ENCODE results near the gene CLTCL1. TPM values are rescaled to one million over a fixed set of nuclear protein-coding genes. Genes with fewer than 3 reads are reported as not detected.

CLTCL1 gene
- total and polyA plus RNA-seq, 9 of the 15 experiments (the other 6 are each of a cell fraction or from before 2014, with no cell fraction given), result 1.1 to 11.7 (median 5.0) TPM

DNA sequence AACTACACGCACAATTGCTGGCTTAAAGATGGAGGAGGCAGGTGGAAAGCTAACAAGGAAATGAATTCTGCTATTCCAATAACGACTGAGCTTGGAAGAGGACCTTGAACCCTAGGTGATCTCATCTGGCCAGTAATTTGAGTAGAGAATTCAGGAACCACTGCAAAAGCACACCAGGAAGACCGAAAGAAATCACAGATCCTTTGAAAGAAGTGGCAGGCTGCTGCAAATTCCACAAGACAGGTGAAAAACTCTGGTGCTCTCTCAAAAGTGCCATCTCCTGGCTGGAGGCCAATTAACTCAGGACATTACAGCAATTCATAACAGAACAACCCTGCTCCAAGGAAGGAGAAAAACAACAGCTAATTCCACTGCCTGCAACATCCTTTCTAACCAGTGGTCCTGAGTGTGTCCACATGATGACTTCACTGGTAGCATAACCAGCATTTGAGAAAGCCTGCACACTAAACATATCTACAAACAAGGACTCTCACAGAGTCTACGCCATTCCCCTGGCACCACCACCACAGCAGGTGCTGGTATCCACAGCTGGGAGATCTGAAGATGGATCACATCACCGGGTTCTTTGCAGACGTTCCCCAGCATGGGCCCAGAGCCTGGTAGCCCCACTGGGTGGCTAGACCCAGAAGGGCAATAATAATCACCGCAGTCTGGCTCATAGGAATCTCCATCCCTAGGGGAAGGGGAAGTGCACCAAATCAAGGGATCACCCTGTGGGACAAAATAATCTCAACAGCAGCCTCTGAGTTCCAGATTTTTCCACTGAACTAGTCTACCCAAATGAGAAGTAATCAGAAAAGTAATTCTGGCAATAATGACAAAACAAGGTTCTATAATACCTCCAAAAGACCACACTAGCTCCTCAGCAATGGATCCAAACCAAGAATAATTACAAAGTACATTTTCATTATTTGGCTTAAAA is 44.9 kb upstream of the CLTCL1 start (continued):
- TF ChIP-seq, protein P1, sequence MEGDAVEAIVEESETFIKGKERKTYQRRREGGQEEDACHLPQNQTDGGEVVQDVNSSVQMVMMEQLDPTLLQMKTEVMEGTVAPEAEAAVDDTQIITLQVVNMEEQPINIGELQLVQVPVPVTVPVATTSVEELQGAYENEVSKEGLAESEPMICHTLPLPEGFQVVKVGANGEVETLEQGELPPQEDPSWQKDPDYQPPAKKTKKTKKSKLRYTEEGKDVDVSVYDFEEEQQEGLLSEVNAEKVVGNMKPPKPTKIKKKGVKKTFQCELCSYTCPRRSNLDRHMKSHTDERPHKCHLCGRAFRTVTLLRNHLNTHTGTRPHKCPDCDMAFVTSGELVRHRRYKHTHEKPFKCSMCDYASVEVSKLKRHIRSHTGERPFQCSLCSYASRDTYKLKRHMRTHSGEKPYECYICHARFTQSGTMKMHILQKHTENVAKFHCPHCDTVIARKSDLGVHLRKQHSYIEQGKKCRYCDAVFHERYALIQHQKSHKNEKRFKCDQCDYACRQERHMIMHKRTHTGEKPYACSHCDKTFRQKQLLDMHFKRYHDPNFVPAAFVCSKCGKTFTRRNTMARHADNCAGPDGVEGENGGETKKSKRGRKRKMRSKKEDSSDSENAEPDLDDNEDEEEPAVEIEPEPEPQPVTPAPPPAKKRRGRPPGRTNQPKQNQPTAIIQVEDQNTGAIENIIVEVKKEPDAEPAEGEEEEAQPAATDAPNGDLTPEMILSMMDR (IDR thresholded peaks at IDR 0.05 in 2 of 3, conservative IDR thresholded peaks at IDR 0.05 in 1 of 3; ENCODE audit: insufficient read depth in 2 of 3, low read depth in 1 of 3, low read length in 3 of 3), result no peak
- TF ChIP-seq ZNF511 (CRISPR knock-in tag; IDR thresholded peaks at IDR 0.05) (peak; percentile 84; the same call in 1 of the 2 replicates), ZNF445 (CRISPR knock-in tag; IDR thresholded peaks at IDR 0.05; ENCODE audit: low read depth) (no peak), ZBTB1 (CRISPR knock-in tag; IDR thresholded peaks at IDR 0.05; ENCODE audit: borderline replicate concordance, low read depth) (0 out of 2 replicates have a peak, but pooled peaks have one; percentile 25), ZSCAN29 (IDR thresholded peaks at IDR 0.05) (no peak), PURB (CRISPR knock-in tag; IDR thresholded peaks at IDR 0.05; ENCODE audit: low read depth) (0 out of 2 replicates have a peak, but pooled peaks have one; percentile 22), STAG1 (CRISPR knock-in tag; IDR thresholded peaks at IDR 0.05; ENCODE audit: borderline replicate concordance) (no peak)
- TF ChIP-seq, protein P2, sequence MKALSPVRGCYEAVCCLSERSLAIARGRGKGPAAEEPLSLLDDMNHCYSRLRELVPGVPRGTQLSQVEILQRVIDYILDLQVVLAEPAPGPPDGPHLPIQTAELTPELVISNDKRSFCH (CRISPR knock-in tag; IDR thresholded peaks at IDR 0.05), result no peak
- TF ChIP-seq, protein P2 (tag; IDR thresholded peaks at IDR 0.05), result peak; percentile 69; the same call in 1 of the 2 replicates
- TF ChIP-seq, protein P3, sequence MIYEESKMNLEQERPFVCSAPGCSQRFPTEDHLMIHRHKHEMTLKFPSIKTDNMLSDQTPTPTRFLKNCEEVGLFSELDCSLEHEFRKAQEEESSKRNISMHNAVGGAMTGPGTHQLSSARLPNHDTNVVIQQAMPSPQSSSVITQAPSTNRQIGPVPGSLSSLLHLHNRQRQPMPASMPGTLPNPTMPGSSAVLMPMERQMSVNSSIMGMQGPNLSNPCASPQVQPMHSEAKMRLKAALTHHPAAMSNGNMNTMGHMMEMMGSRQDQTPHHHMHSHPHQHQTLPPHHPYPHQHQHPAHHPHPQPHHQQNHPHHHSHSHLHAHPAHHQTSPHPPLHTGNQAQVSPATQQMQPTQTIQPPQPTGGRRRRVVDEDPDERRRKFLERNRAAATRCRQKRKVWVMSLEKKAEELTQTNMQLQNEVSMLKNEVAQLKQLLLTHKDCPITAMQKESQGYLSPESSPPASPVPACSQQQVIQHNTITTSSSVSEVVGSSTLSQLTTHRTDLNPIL (CRISPR knock-in tag; IDR thresholded peaks at IDR 0.05), result no peak
